Stomach (tissue), 8 donors: ENCODE measurements around the gene NPHP1. TPM values are rescaled to one million over a fixed set of nuclear protein-coding genes. Genes with fewer than 3 reads are reported as not detected.

Experiments used
- polyA plus RNA-seq, 3 donors: library from polyadenylated mRNA; stranded (reverse); fragments of 200-250 nt; gene quantifications; one replicate each; pipeline ENCODE4 v1.2.3, GENCODE V29; 2013
- small RNA-seq, 4 donors: library from RNA; depleted of rRNA; stranded (forward); fragments of <200 nt; gene quantifications; one replicate each; pipeline ENCODE3, GENCODE V24; 2016
- total RNA-seq, 5 donors: library from RNA; depleted of rRNA; stranded (reverse); fragments of >200 nt; gene quantifications; one replicate each; pipeline versions ENCODE4 v1.1.0 to v1.2.3, GENCODE V29; 2014 to 2016
- donor health status: healthy with polysubstance abuse.
- donor health status: Bipolar disorder and iron deficiency.
- donor health status: healthy.

NPHP1 gene
- total and polyA plus RNA-seq, 8 donors, result 0.58 to 5.5 (median 3.9) TPM; not detected in 1

Small RNAs within 50 kb of the gene (small RNA-seq; reads per million reads assigned to genes)
- 0 reads per million in 4 donors for gene MIR4436B1

Other genes starting within 250 kb of the NPHP1 start
- 10 to 100 TPM in 1 of 5 donors, 1 to 10 TPM in 3, not detected in 1; 1.3 to 28.4 (median 5.5) TPM for gene MALL, start 89.2 kb downstream of the NPHP1 start, total RNA-seq
- 10 to 100 TPM in 1 of 3 donors, 1 to 10 TPM in 2; 2.3 to 37.6 (median 2.7) TPM for gene MALL, start 89.2 kb downstream of the NPHP1 start, polyA plus RNA-seq
- 100 to 1,000 TPM in 3 of 5 donors, 10 to 100 TPM in 1, 1 to 10 TPM in 1; 6.4 to 426 (median 123) TPM for gene MTLN, start 7.5 kb upstream of the NPHP1 start, total RNA-seq
- gene MTLN, start 7.5 kb upstream of the NPHP1 start, polyA plus RNA-seq, result 100 to 1,000 TPM; 122 to 215 (median 204) TPM